ENCODE data around the gene MRPS27. TPM values are rescaled to one million over a fixed set of nuclear protein-coding genes. Genes with fewer than 3 reads are reported as not detected.

MRPS27 gene
- polyA plus RNA-seq = 10 to 100 TPM; 17.5 to 32.1 (median 28.3) TPM

DNA sequence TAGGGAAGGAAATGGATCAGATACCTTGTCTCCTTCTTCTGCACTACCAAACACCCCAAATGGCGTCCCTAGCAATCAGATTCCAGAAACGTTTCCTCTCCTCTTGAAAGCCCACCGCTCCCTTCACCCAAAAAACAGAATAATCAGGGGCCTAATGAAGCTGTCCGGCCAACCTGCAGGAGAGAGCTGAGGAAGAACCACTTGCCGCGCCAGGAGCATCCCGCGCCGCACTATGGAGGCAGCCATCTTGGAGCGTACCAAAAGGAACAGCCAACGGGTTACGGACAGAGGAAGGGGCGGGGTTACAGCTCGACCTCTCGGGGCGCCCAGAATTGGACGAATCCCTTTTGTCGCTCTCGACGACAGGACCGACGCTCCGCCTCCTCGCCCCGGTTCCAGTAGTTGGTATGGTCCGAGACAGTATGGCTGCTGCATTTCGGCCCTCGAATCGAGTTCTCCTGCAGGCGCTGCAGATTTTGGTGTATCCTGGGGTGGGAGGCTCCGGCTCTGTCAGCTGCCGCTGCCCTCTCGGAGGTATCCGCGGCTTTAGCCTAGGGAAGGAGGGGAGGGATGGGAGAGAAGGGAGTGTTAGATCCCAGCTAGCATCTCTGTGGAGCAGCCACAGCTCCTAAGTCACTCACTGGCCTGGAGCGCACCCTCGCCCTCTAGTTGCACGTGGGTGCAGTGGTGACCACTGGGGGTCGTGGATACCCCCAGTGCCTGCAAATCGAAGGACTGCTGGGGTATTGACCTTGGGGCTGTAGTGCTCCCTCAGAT lies at the start of gene MRPS27, which contains the start of gene PTCD2:
TSS of gene MRPS27 (minus strand) at position 265 of the 777 bp plus-strand sequence. CDS start at position 246, 19 bp downstream.
TSS of gene PTCD2 (plus strand) at position 398 of the 777 bp plus-strand sequence. CDS start at position 408, 10 bp downstream.
- 0 to 1% (median 0%) methylated on average over 37 to 40 of the region's 40 CpGs for WGBS, 3 donors

DNA sequence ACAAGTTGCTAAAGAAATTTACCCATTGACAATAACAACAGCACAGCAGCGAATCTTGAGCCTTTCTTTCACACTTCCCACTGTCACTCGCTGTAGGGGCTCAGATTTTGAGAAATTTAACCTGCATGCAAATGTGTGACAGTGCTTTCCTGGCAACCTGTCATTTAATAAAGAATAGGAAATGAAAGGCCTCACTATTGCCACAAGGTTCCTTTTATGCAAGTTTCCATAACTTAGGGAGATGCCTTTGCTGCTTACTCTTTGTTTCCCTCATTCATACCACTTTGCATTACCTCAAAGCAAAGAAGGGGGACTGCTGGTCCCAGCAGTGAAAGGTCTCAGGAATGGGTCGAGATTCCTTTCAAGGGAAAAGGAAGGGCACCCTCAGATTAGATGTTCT lies 49.7 kb upstream of the MRPS27 start:
- H3K27ac ChIP-seq (ENCODE audit: low read depth, low read length) = no peak overlapping the region
- 79 to 90% (median 84%) methylated on average over 3 of the region's 3 CpGs for WGBS, 3 donors

More for the DNA sequence above, at the start of gene MRPS27, which contains the start of gene PTCD2:
- H3K27ac ChIP-seq (ENCODE audit: low read depth, low read length) = no peak within 1 kb of the TSS

DNA sequence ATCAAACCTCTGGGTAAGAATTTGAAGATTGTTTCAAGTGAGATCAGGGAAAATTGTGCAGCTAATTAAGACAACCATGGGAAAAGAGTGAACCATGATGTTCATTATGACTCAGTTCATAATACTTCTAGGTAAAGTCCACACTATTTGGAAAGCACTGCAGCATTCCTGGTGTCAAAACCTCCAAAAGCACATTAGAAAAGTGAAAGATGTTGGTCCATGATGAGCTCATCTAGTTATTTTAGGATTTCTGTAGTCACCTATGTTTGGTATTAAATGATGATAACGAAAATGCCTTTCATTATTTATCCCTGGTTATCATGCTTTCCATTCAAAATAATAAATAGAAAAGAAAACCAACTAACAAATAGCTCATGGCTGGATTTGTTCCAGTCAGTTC lies 49.3 kb upstream of the MRPS27 start:
- no peak overlapping the region for H3K27ac ChIP-seq (ENCODE audit: low read depth, low read length)
- 77 to 88% (median 86%) methylated on average over 1 of the region's 1 CpG for WGBS, 3 donors

DNA sequence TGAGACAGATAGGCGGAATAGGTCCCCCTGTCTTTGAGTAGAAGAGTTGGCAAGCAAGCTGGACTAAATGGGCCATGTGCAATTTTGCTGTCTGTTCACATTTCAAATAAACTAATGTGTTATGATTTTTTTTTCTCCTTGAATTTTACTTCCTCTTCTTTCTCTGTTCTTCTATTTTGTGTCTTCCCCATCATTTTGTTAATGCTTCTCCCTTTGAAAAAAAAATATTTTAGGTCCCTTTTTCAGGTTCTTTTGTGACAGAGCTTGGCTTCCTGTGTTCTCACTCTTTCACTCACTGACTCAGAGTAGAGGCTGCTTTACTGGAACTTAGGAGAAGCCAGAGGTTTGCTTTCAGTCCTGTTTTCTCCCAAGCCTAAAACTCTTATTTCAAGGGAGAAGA lies 48.2 kb upstream of the MRPS27 start:
- no peak overlapping the region for H3K27ac ChIP-seq (ENCODE audit: low read depth, low read length)
- 90 to 100% (median 92%) methylated on average over 1 of the region's 1 CpG for WGBS, 3 donors

DNA sequence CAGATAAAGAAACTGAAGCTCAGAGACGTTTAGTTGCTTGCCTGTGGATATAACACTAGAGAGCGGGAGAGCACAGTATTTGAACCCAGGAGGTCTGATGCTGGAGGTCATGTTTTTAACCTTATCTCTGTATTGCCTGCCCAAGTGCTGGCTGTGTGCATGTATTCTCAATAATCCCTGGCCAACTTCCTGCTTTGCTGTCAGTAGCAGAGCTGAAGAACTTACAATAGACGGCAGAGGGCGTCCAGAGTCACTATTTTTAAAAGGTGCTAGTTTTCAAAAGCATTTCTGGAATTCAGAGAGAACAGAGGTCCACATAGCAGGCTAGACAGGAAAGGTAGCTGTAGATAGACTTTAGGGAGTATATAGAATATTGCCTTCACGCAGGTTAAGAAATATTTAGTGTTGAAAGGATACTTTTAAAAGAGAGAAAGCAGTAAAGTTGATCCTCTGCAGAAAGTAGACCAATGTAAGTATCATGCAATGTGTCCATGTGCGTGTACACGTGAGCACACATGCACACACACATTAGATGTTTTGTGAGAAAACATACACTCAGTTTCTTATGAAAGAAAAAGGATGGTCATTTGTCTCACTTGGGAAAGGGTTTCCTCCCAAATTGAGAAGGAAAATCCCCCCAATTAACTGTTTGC lies 46.4 kb upstream of the MRPS27 start:
- H3K27ac ChIP-seq (ENCODE audit: low read depth, low read length) = no peak overlapping the region
- WGBS, 3 donors = 29 to 34% (median 31%) methylated on average over 7 of the region's 7 CpGs

DNA sequence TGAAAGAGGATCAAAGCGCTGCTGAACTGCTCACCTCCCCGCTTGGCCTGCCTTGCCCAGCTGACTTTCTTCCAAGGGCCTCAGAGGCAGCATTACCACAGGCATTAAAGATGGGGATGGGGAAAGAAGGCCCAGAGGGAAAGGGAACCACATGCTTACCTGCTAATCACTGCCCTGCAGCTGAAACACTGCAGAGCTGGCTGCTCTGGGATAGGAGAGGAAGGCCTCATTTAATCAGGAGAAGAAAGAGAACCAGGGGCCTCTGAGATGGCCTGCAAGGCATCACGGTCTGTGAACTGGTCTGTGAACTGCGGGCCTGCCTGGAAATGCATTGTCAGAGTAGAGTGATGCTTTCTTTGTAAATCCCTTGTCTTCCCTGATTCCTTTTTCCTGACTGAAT lies 44.9 kb upstream of the MRPS27 start:
- WGBS, 3 donors = 92 to 96% (median 94%) methylated on average over 4 of the region's 4 CpGs
- no peak overlapping the region for H3K27ac ChIP-seq (ENCODE audit: low read depth, low read length)

DNA sequence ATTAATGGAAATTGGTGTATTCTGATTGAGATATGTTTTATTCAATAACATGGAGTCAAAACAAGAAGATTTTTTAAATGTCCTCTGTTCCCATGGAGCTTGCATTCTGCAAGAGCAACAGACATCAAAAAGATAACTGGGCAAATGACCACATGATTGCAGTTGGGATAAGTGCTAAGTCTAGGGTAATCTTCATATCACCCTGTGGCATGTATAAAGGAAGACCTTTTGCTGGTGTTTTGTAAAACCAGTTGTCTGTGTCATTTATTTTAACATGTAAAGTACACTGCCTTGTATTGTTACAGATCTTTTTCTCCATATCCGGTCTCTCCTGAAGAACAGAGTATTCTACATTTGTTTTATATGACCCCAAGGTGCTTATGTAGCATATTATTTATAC lies 44.1 kb upstream of the MRPS27 start:
- 92 to 97% (median 94%) methylated on average over 1 of the region's 1 CpG for WGBS, 3 donors
- no peak overlapping the region for H3K27ac ChIP-seq (ENCODE audit: low read depth, low read length)

DNA sequence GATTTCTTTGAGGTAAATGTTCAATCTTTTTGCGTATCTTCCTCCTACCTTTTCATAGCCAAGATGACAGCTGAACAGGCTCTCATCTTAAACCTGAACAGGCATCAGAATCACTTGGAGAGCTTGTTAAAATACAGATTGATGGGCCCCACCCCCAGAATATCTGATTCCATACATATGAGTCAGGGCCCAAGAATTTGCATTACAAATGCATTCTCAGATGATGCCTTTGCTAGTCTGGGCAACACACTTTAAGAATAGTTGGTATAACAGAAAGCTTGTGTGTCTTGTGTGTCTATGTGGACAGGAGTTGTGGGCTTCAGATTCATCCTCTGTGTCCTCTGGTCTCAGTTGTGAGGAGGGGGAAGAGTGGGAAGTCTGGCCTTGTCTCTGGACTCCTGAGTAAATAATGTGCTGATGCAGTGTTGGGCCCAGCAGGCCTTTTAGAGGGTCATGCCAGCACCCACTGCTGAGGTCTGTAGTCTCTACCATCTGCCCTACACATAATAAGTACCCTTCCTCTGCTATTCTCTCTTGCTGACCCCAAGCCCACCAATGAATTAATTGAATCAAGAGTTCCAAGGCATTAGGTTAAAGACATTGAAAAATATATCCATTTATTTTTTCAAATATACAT lies 43.2 kb upstream of the MRPS27 start:
- no peak overlapping the region for H3K27ac ChIP-seq (ENCODE audit: low read depth, low read length)
- 93 to 98% (median 97%) methylated on average over 1 of the region's 1 CpG for WGBS, 3 donors

DNA sequence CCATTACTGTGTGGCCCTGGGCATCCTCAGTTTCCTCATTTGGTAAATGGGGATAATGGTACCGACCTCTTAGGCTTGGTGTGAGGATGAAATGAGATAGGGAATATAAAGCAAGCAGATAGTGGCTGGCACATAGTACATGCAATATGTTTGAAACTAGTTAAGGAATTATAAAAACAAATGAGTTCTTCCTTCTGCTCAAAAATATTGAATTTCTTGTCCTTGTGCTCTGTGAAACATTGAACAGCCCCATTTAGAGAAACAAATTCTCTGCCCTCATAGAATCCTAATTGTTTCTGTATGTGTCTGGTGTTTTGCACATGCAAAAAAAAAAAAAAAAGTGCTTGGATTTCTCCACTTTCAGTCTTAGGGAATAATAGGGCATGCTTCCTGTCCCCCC lies 39.8 kb upstream of the MRPS27 start:
- WGBS, 3 donors = 94 to 97% (median 97%) methylated on average over 1 of the region's 1 CpG

DNA sequence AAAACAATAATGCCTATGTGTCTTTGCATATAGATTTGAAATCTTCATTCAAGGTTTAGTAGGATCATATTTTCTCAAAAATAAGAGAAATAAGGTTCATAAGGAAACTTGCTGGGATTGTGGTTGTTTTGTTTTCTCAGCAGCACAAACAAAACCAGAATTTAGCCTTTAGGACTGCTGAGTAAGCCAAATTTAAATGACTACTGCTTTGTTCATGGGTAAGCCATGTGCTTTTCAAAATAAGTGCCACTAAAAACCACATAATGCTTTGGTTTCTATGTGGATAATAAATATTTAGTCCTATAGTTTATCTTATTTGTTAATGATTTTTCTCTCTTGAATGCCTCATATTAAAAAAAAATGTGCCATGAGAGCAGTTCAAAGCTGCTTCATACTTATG lies 38.9 kb upstream of the MRPS27 start:
- no peak overlapping the region for H3K27ac ChIP-seq (ENCODE audit: low read depth, low read length)

More for the DNA sequence above, 39.8 kb upstream of the MRPS27 start:
- H3K27ac ChIP-seq (ENCODE audit: low read depth, low read length) = no peak overlapping the region

DNA sequence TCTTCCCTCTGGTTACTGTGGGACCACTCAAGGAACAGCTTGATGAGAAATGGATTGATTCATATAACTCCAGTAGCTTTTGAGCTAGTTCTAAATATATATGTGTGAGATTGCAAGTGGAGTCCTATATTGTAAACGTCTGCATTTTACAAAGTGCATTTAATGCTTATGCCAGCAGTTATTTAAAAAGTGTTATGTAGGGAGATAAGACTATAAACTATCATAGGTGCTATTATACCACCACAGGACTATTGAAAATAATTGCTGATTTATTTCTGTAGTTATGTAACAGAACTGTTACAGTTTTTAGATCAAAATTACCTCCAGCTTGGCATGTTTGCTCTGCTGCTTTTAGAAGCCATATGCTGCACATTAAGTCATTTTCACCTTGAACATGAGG lies 36.3 kb upstream of the MRPS27 start:
- 70 to 79% (median 79%) methylated on average over 1 of the region's 1 CpG for WGBS, 3 donors
- H3K27ac ChIP-seq (ENCODE audit: low read depth, low read length) = no peak overlapping the region

DNA sequence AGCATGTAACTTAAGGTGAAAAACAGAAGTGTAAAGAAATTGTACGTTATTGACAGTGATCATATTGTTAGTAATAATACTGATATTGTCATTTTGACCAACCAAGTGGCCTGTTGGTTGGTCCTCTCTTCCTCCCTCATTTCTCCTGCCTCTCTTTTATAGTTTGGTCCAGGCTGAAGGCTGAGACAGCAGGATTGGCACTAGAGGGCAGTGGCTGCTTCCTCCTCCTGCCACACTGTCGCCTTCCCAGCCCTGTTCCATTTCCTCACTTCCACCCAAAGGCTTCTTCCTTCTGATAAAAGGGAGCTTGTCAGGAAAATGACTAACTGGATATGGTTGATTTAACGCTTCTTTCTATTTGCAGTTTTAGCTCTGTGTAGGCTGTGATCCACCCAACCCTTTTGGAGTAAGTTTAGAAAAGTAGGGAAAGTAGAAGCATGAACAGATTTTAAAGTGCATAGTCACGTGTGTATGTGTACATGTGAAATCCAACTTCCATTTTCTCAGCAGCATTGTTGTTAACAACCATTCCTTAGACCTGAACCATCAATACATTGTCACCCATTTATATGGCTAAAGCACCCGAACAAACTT lies 35.8 kb upstream of the MRPS27 start:
- 73 to 76% (median 74%) methylated on average over 5 of the region's 5 CpGs for WGBS, 3 donors

DNA sequence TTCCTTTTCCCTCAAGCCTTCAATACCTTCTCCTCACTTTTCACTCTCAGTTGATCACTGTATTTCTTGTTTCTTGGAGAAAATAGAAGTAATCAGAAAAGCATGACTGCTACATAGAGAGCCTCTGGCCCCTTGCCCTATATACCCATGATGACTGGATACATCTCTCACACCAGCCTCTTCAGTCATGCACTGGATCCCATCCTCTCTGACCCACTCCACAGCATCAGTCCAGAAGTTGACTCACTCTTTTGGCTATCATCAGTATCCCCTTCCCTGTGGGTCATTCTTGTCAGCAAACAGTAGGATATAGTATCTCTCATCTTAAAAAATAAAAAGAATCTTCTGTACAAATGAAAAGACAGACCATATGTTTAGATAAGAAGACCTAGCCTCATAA lies 33.0 kb upstream of the MRPS27 start:
- H3K27ac ChIP-seq (ENCODE audit: low read depth, low read length) = no peak overlapping the region

More for the DNA sequence above, 35.8 kb upstream of the MRPS27 start:
- H3K27ac ChIP-seq (ENCODE audit: low read depth, low read length) = no peak overlapping the region

DNA sequence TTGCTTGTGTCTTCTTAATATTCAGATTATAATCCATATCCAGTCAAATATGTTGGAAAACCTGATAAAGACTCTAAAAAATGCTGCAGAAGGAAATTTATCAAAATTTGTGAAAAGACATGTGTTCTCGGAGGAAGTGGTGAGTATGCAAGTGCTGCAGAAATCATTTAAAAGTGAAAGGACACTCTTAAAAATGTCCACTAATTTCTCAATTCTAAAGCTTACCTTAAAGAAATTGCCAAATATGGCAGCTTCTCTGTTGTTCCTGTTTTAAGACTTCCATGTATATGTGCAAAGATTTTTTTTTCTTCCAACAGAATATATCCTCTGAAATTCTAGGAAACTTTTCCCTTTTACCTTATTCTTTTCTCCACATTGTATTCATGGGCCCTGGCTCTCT lies 32.6 kb upstream of the MRPS27 start:
- WGBS, 3 donors = 71 to 93% (median 72%) methylated on average over 1 of the region's 1 CpG
- no peak overlapping the region for H3K27ac ChIP-seq (ENCODE audit: low read depth, low read length)

DNA sequence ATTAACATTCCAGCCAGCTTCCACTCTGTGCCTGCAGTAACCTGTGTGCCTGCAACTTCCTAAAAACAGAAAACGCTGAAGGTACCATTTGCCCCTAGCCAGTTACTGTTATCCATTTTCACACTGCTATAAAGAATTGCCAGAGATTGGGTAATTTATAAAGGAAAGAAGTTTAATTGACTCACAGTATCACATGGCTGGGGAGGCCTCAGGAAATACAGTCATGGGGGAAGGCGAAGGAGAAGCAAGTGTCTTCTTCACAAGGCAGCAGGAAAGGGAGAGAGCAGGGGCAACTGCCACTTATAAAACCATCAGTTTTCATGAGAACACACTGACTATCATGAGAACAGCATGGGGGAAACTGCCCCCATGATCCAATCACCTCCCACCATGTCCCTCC lies 31.3 kb upstream of the MRPS27 start:
- WGBS, 3 donors = 62 to 100% (median 81%) methylated on average over 2 of the region's 2 CpGs
- H3K27ac ChIP-seq (ENCODE audit: low read depth, low read length) = no peak overlapping the region

DNA sequence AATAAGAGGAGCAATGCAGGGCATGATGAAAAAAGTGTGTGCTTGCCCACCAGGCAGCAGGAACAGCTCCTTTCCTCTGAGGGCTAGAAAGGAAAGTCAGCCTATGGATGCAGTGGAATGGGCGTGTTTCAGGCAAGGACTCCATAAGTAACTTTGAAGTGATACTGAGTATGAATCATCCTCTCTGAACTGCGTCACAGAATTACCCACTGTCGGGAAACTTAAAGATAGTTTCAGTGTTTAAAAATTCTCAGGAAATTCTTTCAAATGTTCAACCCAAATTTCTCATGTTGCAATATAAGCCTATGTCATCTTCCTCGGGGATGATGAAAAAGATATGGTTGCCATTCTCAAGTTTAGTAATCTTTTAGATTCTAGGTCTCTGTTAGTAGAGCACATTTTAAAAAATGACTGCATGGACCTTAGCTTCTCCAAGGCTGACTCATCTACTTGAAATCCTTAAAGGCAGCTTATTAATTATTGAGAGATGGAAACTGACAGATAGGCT lies 27.8 kb upstream of the MRPS27 start:
- 47 to 90% (median 56%) methylated on average over 4 of the region's 4 CpGs for WGBS, 3 donors
- H3K27ac ChIP-seq (ENCODE audit: low read depth, low read length) = no peak overlapping the region

DNA sequence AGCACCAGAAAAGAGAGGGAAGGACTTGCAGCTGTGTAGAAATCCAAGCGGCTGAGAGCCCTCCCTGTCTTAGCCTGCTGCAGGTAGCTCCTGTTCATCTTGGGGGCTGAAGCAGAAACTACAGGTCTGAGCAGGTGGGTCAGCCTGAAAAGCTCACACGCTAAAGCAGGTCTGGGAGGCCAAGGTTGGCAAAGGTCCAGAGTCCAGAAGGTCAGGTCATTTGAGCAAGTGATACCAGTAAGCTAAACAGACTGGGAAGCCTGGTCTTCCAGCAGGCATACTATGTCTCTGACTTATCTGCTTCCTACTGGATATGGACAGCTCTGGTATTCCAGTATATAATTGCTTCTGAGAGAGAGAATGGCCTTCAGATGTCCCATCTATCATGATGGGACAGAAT lies 26.4 kb upstream of the MRPS27 start:
- 43 to 100% (median 92%) methylated on average over 2 of the region's 2 CpGs for WGBS, 3 donors
- no peak overlapping the region for H3K27ac ChIP-seq (ENCODE audit: low read depth, low read length)

DNA sequence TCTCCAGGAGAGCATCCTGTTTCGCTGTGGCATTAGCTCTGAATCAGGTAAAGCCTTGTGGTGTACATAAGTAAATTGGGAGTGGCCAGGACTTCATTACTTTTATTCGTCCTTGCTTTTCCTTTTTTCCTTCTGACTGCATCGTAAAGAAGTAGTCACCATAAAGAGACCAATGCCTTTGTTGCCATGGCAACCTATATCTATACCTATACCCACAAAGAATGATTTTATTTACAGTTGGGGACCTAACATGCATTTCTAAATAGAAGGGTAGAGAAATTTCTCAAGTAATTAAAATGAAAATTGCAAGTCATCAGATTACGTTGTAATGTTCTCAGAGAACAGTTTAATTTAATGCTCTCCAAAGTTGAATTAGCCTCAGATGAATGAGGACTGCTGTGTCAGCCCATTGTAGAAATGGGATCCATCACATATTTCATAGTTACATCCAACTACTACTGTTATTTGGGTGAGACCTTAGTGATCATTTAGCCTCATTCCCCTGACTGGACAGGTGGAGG lies 18.7 kb upstream of the MRPS27 start:
- no peak overlapping the region for H3K27ac ChIP-seq (ENCODE audit: low read depth, low read length)
- 89 to 92% (median 91%) methylated on average over 4 of the region's 4 CpGs for WGBS, 3 donors

DNA sequence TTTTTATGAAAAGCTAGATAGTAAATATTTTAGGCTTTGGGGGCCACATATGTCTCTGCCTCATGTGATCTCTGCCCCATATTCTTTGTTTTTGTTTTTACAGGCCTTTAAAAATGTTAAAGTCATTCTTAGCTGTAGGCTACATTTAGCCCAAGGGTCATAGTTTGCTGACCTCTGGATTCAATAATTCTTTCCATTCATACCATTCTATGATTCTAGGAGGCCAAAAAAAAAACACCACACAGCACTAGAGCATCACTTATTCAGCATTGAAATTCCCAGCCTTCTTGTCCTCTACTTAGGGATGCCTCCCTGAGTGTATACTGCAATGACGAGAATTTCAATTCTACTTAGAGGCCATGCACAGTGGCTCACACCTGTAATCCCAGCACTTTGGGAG lies 17.1 kb upstream of the MRPS27 start:
- WGBS, 3 donors = 80 to 91% (median 89%) methylated on average over 1 of the region's 1 CpG
- H3K27ac ChIP-seq (ENCODE audit: low read depth, low read length) = no peak overlapping the region
